ENCODE results near the gene BOC. TPM values are rescaled to one million over a fixed set of nuclear protein-coding genes. Genes with fewer than 3 reads are reported as not detected.

Gene BOC
- total RNA-seq, 1 experiment from 2014 or later: 7.3 TPM

DNA sequence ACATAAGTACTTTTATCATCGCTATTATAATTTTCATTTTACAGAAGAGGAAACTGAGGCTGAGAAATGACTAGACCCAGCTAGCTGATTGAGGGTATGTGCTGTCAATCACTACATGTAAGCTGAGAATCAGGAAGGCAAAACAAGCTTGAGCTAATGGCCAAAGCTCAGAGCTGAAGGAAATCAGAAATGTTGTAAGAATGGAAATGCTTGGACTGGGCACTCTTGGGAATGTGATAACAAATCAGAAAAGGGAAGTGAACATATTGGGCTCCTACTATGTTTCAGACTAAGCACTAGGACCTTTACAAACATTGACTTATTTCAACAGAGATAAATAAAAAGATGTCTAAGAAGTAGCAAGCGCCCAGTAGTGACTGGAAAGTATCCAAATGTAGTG lies 33.8 kb upstream of the BOC start:
- no peak overlapping the region for H3K9ac ChIP-seq (ENCODE audit: low read length)
- POLR2A ChIA-PET (ENCODE audit: unreplicated experiment): no interaction called here
- no TSS peak for BruUV-seq (replicated peaks)
- no peak for TF ChIP-seq EZH2phosphoT487 (IDR thresholded peaks at IDR 0.05; ENCODE audit: borderline replicate concordance, low read length)
- TF ChIP-seq EZH2 (IDR thresholded peaks at IDR 0.05; ENCODE audit: low read length, unreplicated experiment): no peak
- TF ChIP-seq, protein P1, sequence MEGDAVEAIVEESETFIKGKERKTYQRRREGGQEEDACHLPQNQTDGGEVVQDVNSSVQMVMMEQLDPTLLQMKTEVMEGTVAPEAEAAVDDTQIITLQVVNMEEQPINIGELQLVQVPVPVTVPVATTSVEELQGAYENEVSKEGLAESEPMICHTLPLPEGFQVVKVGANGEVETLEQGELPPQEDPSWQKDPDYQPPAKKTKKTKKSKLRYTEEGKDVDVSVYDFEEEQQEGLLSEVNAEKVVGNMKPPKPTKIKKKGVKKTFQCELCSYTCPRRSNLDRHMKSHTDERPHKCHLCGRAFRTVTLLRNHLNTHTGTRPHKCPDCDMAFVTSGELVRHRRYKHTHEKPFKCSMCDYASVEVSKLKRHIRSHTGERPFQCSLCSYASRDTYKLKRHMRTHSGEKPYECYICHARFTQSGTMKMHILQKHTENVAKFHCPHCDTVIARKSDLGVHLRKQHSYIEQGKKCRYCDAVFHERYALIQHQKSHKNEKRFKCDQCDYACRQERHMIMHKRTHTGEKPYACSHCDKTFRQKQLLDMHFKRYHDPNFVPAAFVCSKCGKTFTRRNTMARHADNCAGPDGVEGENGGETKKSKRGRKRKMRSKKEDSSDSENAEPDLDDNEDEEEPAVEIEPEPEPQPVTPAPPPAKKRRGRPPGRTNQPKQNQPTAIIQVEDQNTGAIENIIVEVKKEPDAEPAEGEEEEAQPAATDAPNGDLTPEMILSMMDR (conservative IDR thresholded peaks at IDR 0.05; ENCODE audit: low read depth, low read length): no peak
- H4K20me1 ChIP-seq (ENCODE audit: low read length): no peaks in the 10 kb centered on the region
- intact Hi-C loops (cut with micrococcal nuclease): no loop called here
- DNase-seq: no peak
- H3K4me1 ChIP-seq (ENCODE audit: insufficient read depth, low read length): no peaks in the 10 kb centered on the region
- H3K27me3 ChIP-seq (ENCODE audit: low read length): no peaks in the 10 kb centered on the region
- no peaks in the 10 kb centered on the region for H3K79me2 ChIP-seq (ENCODE audit: low read length)
- H3K36me3 ChIP-seq (ENCODE audit: low read depth, low read length): no peaks in the 10 kb centered on the region
- no peak overlapping the region for H2AFZ ChIP-seq (ENCODE audit: low read length)
- H3K9me3 ChIP-seq (ENCODE audit: low read length): no peaks in the 10 kb centered on the region
- H3F3A ChIP-seq (ENCODE audit: low read length, unreplicated experiment): no peaks in the 10 kb centered on the region
- H3K4me2 ChIP-seq (ENCODE audit: low read length): no peak overlapping the region
- CTCF ChIA-PET: no interaction called here
- no peak overlapping the region for H3K27ac ChIP-seq (ENCODE audit: low read length)
- no peaks in the 10 kb centered on the region for H3K9me2 ChIP-seq (replicated peaks; ENCODE audit: low read length)
- no peak overlapping the region for H3K4me3 ChIP-seq (ENCODE audit: low read length)
- ATAC-seq: no peak

DNA sequence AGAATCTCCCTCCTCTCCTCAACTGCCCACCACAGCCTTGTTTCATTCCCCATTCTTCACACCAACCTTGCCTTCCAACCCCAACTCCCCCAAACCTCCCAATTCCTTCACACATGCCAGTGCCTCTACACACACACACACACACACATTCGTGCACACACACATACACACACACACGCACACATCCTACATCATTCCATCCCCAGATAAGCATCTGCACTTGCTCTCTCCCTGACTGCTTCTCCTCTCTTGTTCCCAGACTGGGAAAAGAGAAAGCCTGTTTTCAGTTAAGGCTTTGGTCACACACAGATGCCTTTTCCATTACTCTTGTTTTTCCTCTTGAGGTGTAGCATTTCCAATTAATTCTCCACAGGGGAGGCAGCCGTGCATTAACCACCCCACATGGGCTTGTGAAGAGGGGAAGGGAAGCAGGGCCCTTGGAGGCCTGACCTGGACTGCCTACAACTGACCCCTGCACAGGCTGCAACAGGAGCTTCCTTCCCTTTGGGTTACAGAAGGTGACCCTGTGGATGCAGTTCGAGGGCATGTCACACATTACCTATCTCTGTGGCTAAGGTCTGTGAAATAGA lies 32.0 kb upstream of the BOC start:
- TF ChIP-seq EZH2 (IDR thresholded peaks at IDR 0.05; ENCODE audit: low read length, unreplicated experiment) (no peak), EZH2phosphoT487 (IDR thresholded peaks at IDR 0.05; ENCODE audit: borderline replicate concordance, low read length) (no peak)
- TF ChIP-seq, protein P1 (conservative IDR thresholded peaks at IDR 0.05; ENCODE audit: low read depth, low read length): no peak
- Histone ChIP-seq H3K9me2 (replicated peaks; ENCODE audit: low read length) (no peaks in the 10 kb centered on the region), H3K4me3 (ENCODE audit: low read length) (no peak overlapping the region), H2AFZ (ENCODE audit: low read length) (no peak overlapping the region), H3K27ac (ENCODE audit: low read length) (no peak overlapping the region), H3K4me1 (ENCODE audit: insufficient read depth, low read length) (no peaks in the 10 kb centered on the region), H3K36me3 (ENCODE audit: low read depth, low read length) (no peaks in the 10 kb centered on the region), H3K27me3 (ENCODE audit: low read length) (no peaks in the 10 kb centered on the region), H4K20me1 (ENCODE audit: low read length) (no peaks in the 10 kb centered on the region), H3K79me2 (ENCODE audit: low read length) (no peaks in the 10 kb centered on the region), H3K9ac (ENCODE audit: low read length) (no peak overlapping the region), H3K9me3 (ENCODE audit: low read length) (no peaks in the 10 kb centered on the region), H3F3A (ENCODE audit: low read length, unreplicated experiment) (no peaks in the 10 kb centered on the region), H3K4me2 (ENCODE audit: low read length) (no peak overlapping the region)
- BruUV-seq (replicated peaks): no TSS peak
- ChIA-PET POLR2A (ENCODE audit: unreplicated experiment) (interaction anchor here (0.5 kb wide), 1 partner anchor 12 kb away, joined by 3 read pairs; no protein-coding TSS in a partner anchor), CTCF (no interaction called here)
- intact Hi-C loops (cut with micrococcal nuclease): no loop called here
- DNase-seq (no peak), ATAC-seq (no peak)
